GM19025 (cell line): ENCODE data around the gene SCRG1.

Experiments used
- ATAC-seq: cut with Tn5 transposase; IDR thresholded peaks from one replicate; pipeline ENCODE4 v1.9.1; 2021; ENCODE audit warnings: mild to moderate bottlenecking, low read depth, moderate library complexity; ENCODE audit not compliant: unreplicated experiment

The SCRG1 gene

GRCh38 chr4:173398779-173399415, at the start of gene SCRG1:
SCRG1 (minus strand) TSS chr4:173399116; CDS start chr4:173391414, 7,702 bp downstream.
- ATAC-seq: no peak

DNA sequence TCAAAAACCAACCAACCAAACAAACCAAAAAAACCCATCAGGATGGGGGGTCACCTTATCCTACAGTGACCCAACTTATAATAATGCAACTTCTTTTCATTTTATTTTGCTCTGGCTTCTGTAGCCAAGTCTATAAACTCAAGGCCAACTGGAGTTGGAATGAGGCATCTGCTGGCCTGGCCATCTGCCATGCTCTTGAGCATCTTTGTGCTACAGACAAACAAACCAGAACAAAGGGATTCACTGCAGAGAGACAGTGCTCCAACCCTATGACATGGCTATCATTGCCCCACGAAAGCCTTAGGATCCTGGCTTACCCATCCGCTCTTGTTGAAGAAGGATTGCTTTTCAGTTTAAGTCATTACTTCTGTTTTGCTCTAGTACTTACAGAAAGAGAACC, 49.2 kb upstream of the SCRG1 start:
- ATAC-seq: no peak

DNA sequence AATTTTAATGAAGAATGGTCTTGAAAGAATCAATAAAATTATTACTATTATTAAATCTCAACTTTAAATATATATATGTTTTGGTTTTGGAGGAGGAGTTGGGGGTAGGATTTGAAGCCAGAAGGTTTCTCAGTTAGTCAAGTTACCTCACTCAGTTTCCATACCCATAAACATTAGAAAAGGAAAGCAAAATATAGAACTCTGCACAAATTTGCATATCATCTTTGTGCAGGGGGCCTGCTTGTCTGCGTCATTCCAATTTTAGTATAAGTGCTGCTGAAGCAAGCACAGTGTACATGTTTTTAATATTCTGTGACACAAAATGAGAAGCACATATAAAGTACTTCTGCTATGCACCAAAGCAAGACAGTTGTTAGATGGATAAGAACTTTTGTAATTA, 47.5 kb upstream of the SCRG1 start:
- peak; percentile 85 for ATAC-seq

GRCh38 chr4:173443121-173443520, 44.2 kb upstream of the SCRG1 start:
- ATAC-seq: no peak

DNA sequence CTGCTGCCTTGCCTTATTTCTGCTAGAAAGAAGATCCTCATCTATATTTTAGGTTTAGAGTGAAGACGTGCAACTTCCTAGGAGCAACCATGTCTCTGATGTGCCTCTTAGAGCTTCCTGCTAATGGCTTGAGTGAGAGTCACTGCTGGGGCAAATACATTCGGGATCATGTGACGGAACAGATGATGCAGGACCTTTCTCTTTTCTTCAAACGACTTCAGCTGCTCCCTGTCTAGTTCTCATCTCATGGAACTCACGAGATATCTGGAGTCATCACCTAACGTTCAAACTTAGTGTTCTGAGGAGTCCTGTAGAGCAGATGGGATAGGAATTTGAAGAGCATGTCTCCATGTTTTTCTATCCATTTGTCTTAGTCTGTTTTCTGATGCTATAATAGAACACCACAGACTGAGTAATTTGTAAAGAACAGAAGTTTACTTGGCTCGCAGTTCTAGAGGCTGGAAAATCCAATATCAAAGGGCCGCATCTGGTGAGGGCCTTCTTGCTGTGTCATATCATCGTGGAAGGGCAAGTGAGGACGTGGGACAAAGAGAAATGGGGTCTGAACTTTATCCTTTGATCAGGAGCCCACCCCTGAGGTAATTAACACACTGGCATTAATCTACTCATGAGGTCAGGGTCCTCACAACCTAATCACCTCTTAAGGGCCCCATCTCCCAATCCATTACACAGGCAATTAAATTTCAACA, 43.5 kb upstream of the SCRG1 start:
- ATAC-seq: no peak

- no peak for ATAC-seq
Measured at GRCh38 chr4:173440888-173441287, 42.0 kb upstream of the SCRG1 start.

- ATAC-seq: no peak
Measured at GRCh38 chr4:173436771-173437265, 37.9 kb upstream of the SCRG1 start.

DNA sequence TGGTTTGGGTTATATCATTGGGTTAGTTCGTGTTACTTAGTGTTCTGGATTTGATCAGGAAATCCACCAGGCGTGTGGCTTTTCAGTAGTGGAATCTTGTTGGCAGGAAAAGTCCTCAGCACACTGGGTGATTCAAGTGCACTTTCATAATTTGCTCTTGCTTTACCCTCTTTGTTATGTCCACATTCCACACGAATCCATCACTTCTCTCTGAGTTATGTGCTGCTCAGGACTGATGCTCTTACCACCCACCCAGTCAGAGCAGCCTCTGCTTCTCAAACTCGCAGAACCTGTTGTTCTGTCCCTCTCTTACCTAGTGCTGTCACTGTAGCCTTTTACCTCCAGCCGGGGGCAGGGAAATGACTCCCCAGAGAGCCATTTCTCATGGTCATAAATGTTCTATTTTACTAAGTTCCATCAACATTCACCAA, 37.2 kb upstream of the SCRG1 start:
- ATAC-seq: no peak

DNA sequence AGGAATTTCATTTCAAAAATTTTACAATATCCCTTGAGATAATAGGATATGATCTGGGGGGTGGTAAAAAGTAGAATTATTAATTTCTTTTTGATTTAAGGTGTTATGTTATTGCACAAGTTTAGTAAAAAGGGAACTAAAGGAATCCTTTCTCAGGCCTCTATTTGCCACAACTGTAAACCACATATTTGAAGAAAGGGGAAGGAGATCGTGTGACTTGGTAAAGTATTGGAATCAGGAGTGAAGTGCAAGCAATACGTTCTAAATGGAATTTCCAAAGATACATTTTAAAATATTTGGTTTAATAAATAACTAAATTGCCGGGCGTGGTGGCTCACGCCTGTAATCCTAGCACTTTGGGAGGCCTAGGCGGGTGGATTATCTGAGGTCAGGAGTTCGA, 35.3 kb upstream of the SCRG1 start:
- ATAC-seq: no peak

DNA sequence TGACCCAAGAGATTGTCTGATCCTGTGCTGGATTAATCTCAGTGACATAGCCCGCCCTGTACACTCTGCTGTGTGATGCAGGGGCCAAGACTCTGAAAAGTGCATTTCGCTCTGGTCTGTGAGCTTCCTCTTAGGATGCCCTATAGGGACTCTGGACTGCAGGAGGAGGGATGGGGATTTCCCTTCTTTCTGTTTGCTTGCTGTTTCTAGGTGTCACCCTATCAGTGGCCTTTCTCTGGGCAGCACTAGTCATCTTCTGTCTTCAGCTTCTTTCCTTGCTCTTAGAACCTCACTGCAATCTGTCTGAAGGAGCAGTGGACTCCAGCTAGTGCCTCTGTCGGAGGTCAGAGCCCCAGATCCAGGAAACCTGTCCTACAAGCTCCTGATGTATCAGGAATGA, 34.5 kb upstream of the SCRG1 start:
- no peak for ATAC-seq

GRCh38 chr4:173432430-173432829, 33.5 kb upstream of the SCRG1 start:
- no peak for ATAC-seq

GRCh38 chr4:173426064-173426463, 27.1 kb upstream of the SCRG1 start:
- ATAC-seq: no peak

DNA sequence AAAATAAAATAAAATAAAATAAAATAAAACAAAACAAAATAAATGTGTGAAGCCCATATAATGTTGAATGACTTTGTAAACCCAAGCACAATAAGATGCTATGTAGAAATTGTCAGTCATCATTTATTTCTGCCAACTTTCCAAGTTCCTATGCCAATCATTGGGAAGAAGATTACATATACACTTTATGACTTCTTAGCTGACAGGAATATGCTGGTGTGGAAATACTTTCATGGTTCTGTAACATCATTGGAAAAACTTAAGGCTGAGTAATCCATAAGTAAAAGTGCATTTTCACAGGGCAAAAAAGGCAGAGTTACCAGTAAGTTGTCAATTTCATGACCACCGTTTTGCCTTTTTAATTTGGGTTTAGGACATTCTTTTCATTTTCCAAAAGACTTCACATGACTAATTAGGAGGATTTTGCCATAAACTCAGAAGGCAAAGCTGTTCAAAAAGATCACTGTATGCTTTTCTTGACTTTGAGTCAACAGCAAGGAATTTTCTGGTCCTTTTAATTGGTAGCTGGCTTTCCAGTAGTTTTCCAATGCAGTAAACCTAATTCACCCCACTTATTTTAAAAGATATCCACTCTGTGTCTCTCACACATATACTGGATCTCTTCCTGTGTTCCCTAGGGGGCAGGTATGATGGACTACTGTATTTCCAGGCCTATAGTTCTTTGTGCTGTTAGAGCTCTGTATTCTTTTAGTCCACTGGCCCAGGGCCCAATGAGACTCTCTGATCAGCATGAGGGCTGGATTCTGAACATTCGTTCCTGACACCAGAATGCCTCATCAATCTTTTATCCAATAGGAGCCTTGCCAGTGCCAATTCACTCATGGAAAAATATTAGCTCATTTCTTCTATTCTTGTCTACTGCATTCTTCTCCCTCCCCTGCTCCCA, 26.2 kb upstream of the SCRG1 start:
- ATAC-seq: no peak

- ATAC-seq: no peak
Measured at GRCh38 chr4:173420801-173421200, 21.9 kb upstream of the SCRG1 start.

- no peak for ATAC-seq
Measured at GRCh38 chr4:173420324-173420752, 21.4 kb upstream of the SCRG1 start.

DNA sequence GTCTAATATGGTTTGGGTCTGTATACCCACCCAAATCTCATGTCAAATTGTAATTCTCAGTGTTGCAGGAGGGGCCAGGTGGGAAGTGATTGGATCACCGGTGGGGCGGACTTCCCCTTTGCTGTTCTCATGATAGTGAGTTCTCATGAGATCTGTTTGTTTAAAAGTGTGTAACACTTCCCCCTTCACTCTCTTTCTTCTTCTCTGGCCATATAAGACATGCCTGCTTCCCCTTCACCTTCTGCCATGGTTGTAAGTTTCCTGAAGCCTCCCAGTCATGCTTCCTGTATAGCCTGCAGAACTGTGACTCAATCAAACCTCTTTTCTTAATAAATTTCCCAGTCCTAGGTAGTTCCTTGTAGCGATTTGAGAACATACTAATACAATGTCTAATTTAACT, 19.7 kb upstream of the SCRG1 start:
- no peak for ATAC-seq

DNA sequence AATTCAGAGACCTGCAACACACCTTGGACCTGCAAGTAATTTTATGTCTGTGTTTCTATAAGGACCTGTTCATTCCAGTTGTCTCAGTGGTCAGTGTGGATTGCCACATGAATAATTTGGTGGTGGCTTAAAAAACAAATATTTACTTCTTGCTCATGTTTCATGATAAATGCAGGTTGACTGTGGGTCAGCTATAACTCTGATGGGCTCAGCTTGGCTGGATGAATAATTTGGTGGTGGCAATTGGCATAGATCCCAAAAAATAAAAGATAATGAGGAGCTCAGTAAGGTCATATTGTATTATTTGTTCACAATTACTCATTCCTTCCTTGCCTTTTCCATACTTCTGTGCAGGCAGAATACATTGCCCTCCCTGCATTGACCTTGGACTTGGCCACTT, 18.9 kb upstream of the SCRG1 start:
- ATAC-seq: no peak

DNA sequence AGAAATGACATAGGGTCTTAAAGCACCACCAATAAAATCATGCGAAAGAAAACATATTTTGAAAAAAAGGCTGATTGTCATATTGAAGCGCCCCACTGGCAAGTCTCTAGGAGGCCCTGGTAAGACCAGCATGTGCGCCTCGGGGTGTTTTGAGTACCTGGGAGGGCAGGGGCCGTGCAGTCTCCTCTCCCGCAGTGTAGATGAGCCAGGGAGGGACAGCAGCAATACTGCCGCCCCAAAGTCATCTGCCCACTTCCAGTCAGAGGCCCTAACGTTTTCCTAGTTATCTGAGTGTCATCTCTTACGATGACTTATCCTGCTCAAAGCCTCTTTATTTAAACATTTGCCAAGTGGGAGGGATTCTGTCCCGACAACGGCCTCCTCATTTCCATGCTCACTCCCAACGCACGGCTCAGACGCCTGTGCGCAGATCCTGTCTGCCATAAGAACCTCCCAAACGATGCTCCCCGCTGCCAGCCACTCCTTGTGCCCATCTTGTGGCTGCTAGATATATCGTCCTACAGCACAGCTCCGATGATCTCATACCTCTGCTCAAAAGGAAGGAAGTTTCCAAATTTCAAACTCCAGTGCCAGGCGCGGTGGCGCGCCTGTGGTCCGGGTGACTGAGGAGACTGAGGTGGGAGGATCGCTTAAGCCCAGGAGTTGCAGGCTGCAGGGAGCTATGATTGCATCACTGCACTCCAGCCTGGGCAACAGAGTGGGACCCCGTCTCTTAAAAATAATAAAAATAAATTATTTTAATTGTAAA, 17.2 kb upstream of the SCRG1 start:
- ATAC-seq: no peak

DNA sequence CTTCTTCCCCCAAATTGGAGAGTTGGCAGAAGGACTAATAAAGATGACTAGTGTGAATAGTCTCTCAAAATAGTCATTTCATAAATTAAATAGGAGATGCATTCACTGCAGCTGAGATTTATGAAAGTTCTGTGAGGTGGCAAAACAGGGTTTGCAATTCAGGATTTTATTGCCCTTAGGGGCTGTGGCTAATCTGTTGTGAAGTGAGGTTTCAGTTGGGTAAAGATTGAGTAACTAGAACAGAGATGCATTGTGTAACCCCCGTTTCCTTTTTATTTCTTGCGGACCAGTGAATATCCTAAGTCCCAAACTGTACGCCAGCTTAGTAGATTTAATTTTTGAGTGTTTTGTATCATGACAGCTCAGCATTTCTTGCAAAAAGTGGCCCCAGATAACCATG, 16.2 kb upstream of the SCRG1 start:
- ATAC-seq: no peak

GRCh38 chr4:173414456-173414855, 15.5 kb upstream of the SCRG1 start:
- no peak for ATAC-seq
